ENCODE measurements around the gene OGFRL1. TPM values are rescaled to one million over a fixed set of nuclear protein-coding genes. Genes with fewer than 3 reads are reported as not detected.

The OGFRL1 gene
- total and polyA plus RNA-seq, 4 donors, result 0.71 to 9.3 (median 3.3) TPM

DNA sequence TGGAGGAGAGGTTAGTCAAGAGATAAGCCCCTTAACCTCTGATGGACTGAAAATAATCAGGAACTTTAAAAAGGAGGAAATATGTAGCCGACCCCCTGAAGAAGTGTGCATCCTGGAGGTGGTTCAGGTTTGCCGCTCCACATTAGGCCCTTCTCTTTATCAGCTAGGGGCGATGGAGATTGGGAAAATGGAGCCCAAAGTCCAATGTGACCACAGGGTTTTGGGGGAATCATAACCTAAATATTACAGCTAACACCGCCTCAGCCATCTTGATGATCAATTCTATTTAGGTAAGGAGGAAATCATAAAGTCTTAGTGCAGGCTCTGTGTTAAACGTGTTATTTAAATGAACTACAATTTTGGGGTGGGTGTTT lies 1.2 kb downstream of the OGFRL1 start:
- Histone ChIP-seq H3K4me3 (ENCODE audit: low read depth in 1 of 3, low read length in 3 of 3) (no peak overlapping the region), H3K9ac (ENCODE audit: low read depth in 1 of 2, low read length in 2 of 2) (peak overlapping the region in 1 of 2 donors; percentile 73), H3K27me3 (ENCODE audit: control insufficient read depth in 4 of 4, insufficient read depth in 4 of 4, low read length in 3 of 4) (no peaks in the 10 kb centered on the region), H3K27ac (ENCODE audit: low read depth in 1 of 2, low read length in 2 of 2) (no peak overlapping the region), H3K36me3 (ENCODE audit: control insufficient read depth in 4 of 4, insufficient read depth in 3 of 4, low read depth in 1 of 4, low read length in 3 of 4) (peaks cover 0 to 3% (median 0%) of the 10 kb centered on the region in 4 donors), H3K9me3 (ENCODE audit: control insufficient read depth in 4 of 4, low read length in 3 of 4) (no peaks in the 10 kb centered on the region), H3K4me1 (ENCODE audit: control insufficient read depth in 4 of 4, insufficient read depth in 4 of 4, low read length in 3 of 4) (peaks cover 0 to 13% (median 6%) of the 10 kb centered on the region in 4 donors)
- DNase-seq (ENCODE audit: low spot score), result no peak
- whole genome bisulfite sequencing, result 90% methylated on average over 5 of the region's 5 CpGs
- TF ChIP-seq, protein P1, sequence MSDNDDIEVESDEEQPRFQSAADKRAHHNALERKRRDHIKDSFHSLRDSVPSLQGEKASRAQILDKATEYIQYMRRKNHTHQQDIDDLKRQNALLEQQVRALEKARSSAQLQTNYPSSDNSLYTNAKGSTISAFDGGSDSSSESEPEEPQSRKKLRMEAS (IDR thresholded peaks at IDR 0.05), result no peak
- no peak for TF ChIP-seq JUND (IDR thresholded peaks at IDR 0.05)
- TF ChIP-seq RXRA (IDR thresholded peaks at IDR 0.05), result no peak
- TF ChIP-seq TAF1 (conservative IDR thresholded peaks at IDR 0.05), result no peak
- TF ChIP-seq, protein P2, sequence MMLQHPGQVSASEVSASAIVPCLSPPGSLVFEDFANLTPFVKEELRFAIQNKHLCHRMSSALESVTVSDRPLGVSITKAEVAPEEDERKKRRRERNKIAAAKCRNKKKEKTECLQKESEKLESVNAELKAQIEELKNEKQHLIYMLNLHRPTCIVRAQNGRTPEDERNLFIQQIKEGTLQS (IDR thresholded peaks at IDR 0.05), result no peak
- TF ChIP-seq SP1 (IDR thresholded peaks at IDR 0.05), result no peak
- no peak for TF ChIP-seq HNF4G (IDR thresholded peaks at IDR 0.05)
- TF ChIP-seq EGR1 (IDR thresholded peaks at IDR 0.05; ENCODE audit: low read depth in 2 of 2), result no peak
- TF ChIP-seq GABPA (IDR thresholded peaks at IDR 0.05 in 1 of 2, conservative IDR thresholded peaks at IDR 0.05 in 1 of 2), result no peak
- TF ChIP-seq NR2F2 (IDR thresholded peaks at IDR 0.05), result no peak
- TF ChIP-seq REST (IDR thresholded peaks at IDR 0.05), result no peak
- TF ChIP-seq HNF4A (conservative IDR thresholded peaks at IDR 0.05), result no peak

DNA sequence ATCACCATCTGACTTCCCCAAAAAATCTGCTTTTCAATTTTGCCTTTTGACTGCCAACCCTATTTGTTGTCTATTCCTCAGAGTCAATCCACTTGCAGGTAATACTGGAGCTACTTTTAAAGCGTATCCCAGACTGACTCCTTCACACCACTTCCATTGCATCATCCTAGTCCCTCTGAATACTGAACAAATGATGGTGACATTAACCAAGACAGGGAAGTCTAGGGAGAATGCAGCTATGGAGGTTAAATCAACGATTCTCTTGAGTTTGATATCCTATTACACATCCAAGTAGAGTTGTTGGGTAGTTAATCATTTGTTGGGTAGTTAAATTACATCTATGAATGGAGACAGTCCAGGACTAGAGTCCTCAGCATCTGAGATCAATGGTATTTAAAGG lies 2.0 kb downstream of the OGFRL1 start:
- Histone ChIP-seq H3K4me1 (ENCODE audit: control insufficient read depth in 4 of 4, insufficient read depth in 4 of 4, low read length in 3 of 4) (peaks cover 0 to 13% (median 6%) of the 10 kb centered on the region in 4 donors), H3K9me3 (ENCODE audit: control insufficient read depth in 4 of 4, low read length in 3 of 4) (no peaks in the 10 kb centered on the region), H3K36me3 (ENCODE audit: control insufficient read depth in 4 of 4, insufficient read depth in 3 of 4, low read depth in 1 of 4, low read length in 3 of 4) (peaks cover 0 to 3% (median 0%) of the 10 kb centered on the region in 4 donors), H3K4me3 (ENCODE audit: low read depth in 1 of 3, low read length in 3 of 3) (no peak overlapping the region), H3K27me3 (ENCODE audit: control insufficient read depth in 4 of 4, insufficient read depth in 4 of 4, low read length in 3 of 4) (no peaks in the 10 kb centered on the region), H3K27ac (ENCODE audit: low read depth in 1 of 2, low read length in 2 of 2) (no peak overlapping the region), H3K9ac (ENCODE audit: low read depth in 1 of 2, low read length in 2 of 2) (no peak overlapping the region)
- DNase-seq (ENCODE audit: low spot score), result no peak
- 41% methylated on average over 2 of the region's 2 CpGs for WGBS
- TF ChIP-seq, protein P2 (IDR thresholded peaks at IDR 0.05), result no peak
- TF ChIP-seq RXRA (IDR thresholded peaks at IDR 0.05) (no peak), TAF1 (conservative IDR thresholded peaks at IDR 0.05) (no peak), NR2F2 (IDR thresholded peaks at IDR 0.05) (no peak), GABPA (IDR thresholded peaks at IDR 0.05 in 1 of 2, conservative IDR thresholded peaks at IDR 0.05 in 1 of 2) (no peak), HNF4A (conservative IDR thresholded peaks at IDR 0.05) (no peak)

GRCh38 chr6:71292001-71292400 lies 3.4 kb downstream of the OGFRL1 start:
- no peak overlapping the region for H3K9ac ChIP-seq (ENCODE audit: low read depth in 1 of 2, low read length in 2 of 2)
- peaks cover 0 to 13% (median 6%) of the 10 kb centered on the region in 4 donors for H3K4me1 ChIP-seq (ENCODE audit: control insufficient read depth in 4 of 4, insufficient read depth in 4 of 4, low read length in 3 of 4)
- DNase-seq (ENCODE audit: low spot score), result no peak
- H3K36me3 ChIP-seq (ENCODE audit: control insufficient read depth in 4 of 4, insufficient read depth in 3 of 4, low read depth in 1 of 4, low read length in 3 of 4), result peaks cover 0 to 4% (median 1%) of the 10 kb centered on the region in 4 donors
- no peak overlapping the region for H3K27ac ChIP-seq (ENCODE audit: low read depth in 1 of 2, low read length in 2 of 2)
- WGBS, result 84% methylated on average over 4 of the region's 4 CpGs
- H3K27me3 ChIP-seq (ENCODE audit: control insufficient read depth in 4 of 4, insufficient read depth in 4 of 4, low read length in 3 of 4), result no peaks in the 10 kb centered on the region
- no peak overlapping the region for H3K4me3 ChIP-seq (ENCODE audit: low read depth in 1 of 3, low read length in 3 of 3)
- no peaks in the 10 kb centered on the region for H3K9me3 ChIP-seq (ENCODE audit: control insufficient read depth in 4 of 4, low read length in 3 of 4)
- TF ChIP-seq HNF4A (conservative IDR thresholded peaks at IDR 0.05), result no peak
- no peak for TF ChIP-seq CTCF (IDR thresholded peaks at IDR 0.05; ENCODE audit: low read depth, low read length, missing input control)
- TF ChIP-seq REST (IDR thresholded peaks at IDR 0.05), result no peak
- TF ChIP-seq FOXA2 (IDR thresholded peaks at IDR 0.05), result no peak
- TF ChIP-seq NR2F2 (IDR thresholded peaks at IDR 0.05), result no peak
- no peak for TF ChIP-seq FOXA1 (IDR thresholded peaks at IDR 0.05)
- no peak for TF ChIP-seq SP1 (IDR thresholded peaks at IDR 0.05)

All from liver (tissue), 9 donors.